ENCODE results near the gene DDX41. TPM values are rescaled to one million over a fixed set of nuclear protein-coding genes. Genes with fewer than 3 reads are reported as not detected.

The DDX41 gene
- total and polyA plus RNA-seq, 10 of the 15 experiments (the other 5 are each of a cell fraction or from before 2014, with no cell fraction given) = 32.7 to 215 (median 93.6) TPM

Other genes starting within 250 kb of the DDX41 start
Only the 7 nearest of the 16 such genes appear.
- 12.0 and 15.3 TPM in 2 replicates for gene PRR7, start 70.1 kb downstream of the DDX41 start, total RNA-seq (2014; rRNA removed)
- gene PRR7, start 70.1 kb downstream of the DDX41 start, total RNA-seq (2014; rRNA removed; fragmentation: Illumina TruSeq; extraction: Trizol) = 0.40 and 0.60 TPM in 2 replicates
- 15.7 and 15.9 TPM in 2 replicates for gene PRR7, start 70.1 kb downstream of the DDX41 start, total RNA-seq (2021)
- 0.89 and 3.9 TPM in 2 replicates for gene PRR7, start 70.1 kb downstream of the DDX41 start, polyA plus RNA-seq (2011; rRNA removed)
- 0.09 TPM in 1 of 2 replicates, not detected in the other for gene PRR7, start 70.1 kb downstream of the DDX41 start, polyA plus RNA-seq (2014; fragmentation: Illumina TruSeq; extraction: Trizol)
- not detected for gene PRR7, start 70.1 kb downstream of the DDX41 start, polyA plus RNA-seq (2014; fragmentation: Nextera tagmentation; extraction: Ambion mirVana)
- gene PRR7, start 70.1 kb downstream of the DDX41 start, polyA plus RNA-seq (2014; rRNA removed) = 18.8 and 21.0 TPM in 2 replicates
- 1 to 10 TPM; 4.6 TPM for gene PRR7, start 70.1 kb downstream of the DDX41 start, polyA plus RNA-seq (2016; fragmentation: Nextera tagmentation; extraction: Ambion mirVana)
- gene DBN1, start 43.3 kb downstream of the DDX41 start, total RNA-seq (2014; rRNA removed) = 36.0 and 42.0 TPM in 2 replicates
- 16.8 and 19.2 TPM in 2 replicates for gene DBN1, start 43.3 kb downstream of the DDX41 start, total RNA-seq (2014; rRNA removed; fragmentation: Illumina TruSeq; extraction: Trizol)
- gene DBN1, start 43.3 kb downstream of the DDX41 start, total RNA-seq (2021) = 75.4 and 81.0 TPM in 2 replicates
- gene DBN1, start 43.3 kb downstream of the DDX41 start, polyA plus RNA-seq (2011; rRNA removed) = 10.0 and 14.1 TPM in 2 replicates
- 3.2 and 15.9 TPM in 2 replicates for gene DBN1, start 43.3 kb downstream of the DDX41 start, polyA plus RNA-seq (2014; fragmentation: Illumina TruSeq; extraction: Trizol)
- gene DBN1, start 43.3 kb downstream of the DDX41 start, polyA plus RNA-seq (2014; fragmentation: Nextera tagmentation; extraction: Ambion mirVana) = under 1 TPM; 0.18 to 0.62 TPM
- gene DBN1, start 43.3 kb downstream of the DDX41 start, polyA plus RNA-seq (2014; rRNA removed) = 49.0 and 58.5 TPM in 2 replicates
- 10 to 100 TPM; 36.5 to 38.0 TPM for gene DBN1, start 43.3 kb downstream of the DDX41 start, polyA plus RNA-seq (2016; fragmentation: Nextera tagmentation; extraction: Ambion mirVana)
- 15.5 and 18.2 TPM in 2 replicates for gene PDLIM7, start 19.4 kb downstream of the DDX41 start, total RNA-seq (2014; rRNA removed)
- 6.2 and 7.6 TPM in 2 replicates for gene PDLIM7, start 19.4 kb downstream of the DDX41 start, total RNA-seq (2014; rRNA removed; fragmentation: Illumina TruSeq; extraction: Trizol)
- 30.3 and 36.6 TPM in 2 replicates for gene PDLIM7, start 19.4 kb downstream of the DDX41 start, total RNA-seq (2021)
- gene PDLIM7, start 19.4 kb downstream of the DDX41 start, polyA plus RNA-seq (2011; rRNA removed) = 10.2 and 23.1 TPM in 2 replicates
- gene PDLIM7, start 19.4 kb downstream of the DDX41 start, polyA plus RNA-seq (2014; fragmentation: Illumina TruSeq; extraction: Trizol) = 1.1 and 5.1 TPM in 2 replicates
- gene PDLIM7, start 19.4 kb downstream of the DDX41 start, polyA plus RNA-seq (2014; fragmentation: Nextera tagmentation; extraction: Ambion mirVana) = 1 to 10 TPM in 1 of 2 experiments, under 1 TPM in 1; 0.82 to 2.3 TPM
- gene PDLIM7, start 19.4 kb downstream of the DDX41 start, polyA plus RNA-seq (2014; rRNA removed) = 33.3 and 47.9 TPM in 2 replicates
- 10 to 100 TPM; 35.3 to 35.8 TPM for gene PDLIM7, start 19.4 kb downstream of the DDX41 start, polyA plus RNA-seq (2016; fragmentation: Nextera tagmentation; extraction: Ambion mirVana)
- 48.8 and 52.6 TPM in 2 replicates for gene DOK3, start 7.1 kb downstream of the DDX41 start, total RNA-seq (2014; rRNA removed)
- 16.4 and 17.7 TPM in 2 replicates for gene DOK3, start 7.1 kb downstream of the DDX41 start, total RNA-seq (2014; rRNA removed; fragmentation: Illumina TruSeq; extraction: Trizol)
- gene DOK3, start 7.1 kb downstream of the DDX41 start, total RNA-seq (2021) = 95.3 and 107 TPM in 2 replicates
- 26.3 and 51.5 TPM in 2 replicates for gene DOK3, start 7.1 kb downstream of the DDX41 start, polyA plus RNA-seq (2011; rRNA removed)
- 42.7 and 47.0 TPM in 2 replicates for gene DOK3, start 7.1 kb downstream of the DDX41 start, polyA plus RNA-seq (2014; fragmentation: Illumina TruSeq; extraction: Trizol)
- 1 to 10 TPM; 6.6 to 8.0 TPM for gene DOK3, start 7.1 kb downstream of the DDX41 start, polyA plus RNA-seq (2014; fragmentation: Nextera tagmentation; extraction: Ambion mirVana)
- 89.0 and 112 TPM in 2 replicates for gene DOK3, start 7.1 kb downstream of the DDX41 start, polyA plus RNA-seq (2014; rRNA removed)
- gene DOK3, start 7.1 kb downstream of the DDX41 start, polyA plus RNA-seq (2016; fragmentation: Nextera tagmentation; extraction: Ambion mirVana) = 10 to 100 TPM; 53.7 to 68.5 TPM
- 29.3 and 32.4 TPM in 2 replicates for gene FAM193B, start 37.6 kb upstream of the DDX41 start, total RNA-seq (2014; rRNA removed)
- gene FAM193B, start 37.6 kb upstream of the DDX41 start, total RNA-seq (2014; rRNA removed; fragmentation: Illumina TruSeq; extraction: Trizol) = 22.6 and 26.2 TPM in 2 replicates
- 34.3 and 47.0 TPM in 2 replicates for gene FAM193B, start 37.6 kb upstream of the DDX41 start, total RNA-seq (2021)
- 26.7 and 37.8 TPM in 2 replicates for gene FAM193B, start 37.6 kb upstream of the DDX41 start, polyA plus RNA-seq (2011; rRNA removed)
- 10.7 and 27.6 TPM in 2 replicates for gene FAM193B, start 37.6 kb upstream of the DDX41 start, polyA plus RNA-seq (2014; fragmentation: Illumina TruSeq; extraction: Trizol)
- gene FAM193B, start 37.6 kb upstream of the DDX41 start, polyA plus RNA-seq (2014; fragmentation: Nextera tagmentation; extraction: Ambion mirVana) = 10 to 100 TPM in 1 of 2 experiments, 1 to 10 TPM in 1; 3.3 to 11.1 TPM
- 44.1 and 51.8 TPM in 2 replicates for gene FAM193B, start 37.6 kb upstream of the DDX41 start, polyA plus RNA-seq (2014; rRNA removed)
- 10 to 100 TPM in 1 of 2 experiments, 1 to 10 TPM in 1; 9.0 to 14.5 TPM for gene FAM193B, start 37.6 kb upstream of the DDX41 start, polyA plus RNA-seq (2016; fragmentation: Nextera tagmentation; extraction: Ambion mirVana)
- gene TMED9, start 75.2 kb upstream of the DDX41 start, total RNA-seq (2014; rRNA removed) = 36.2 and 44.8 TPM in 2 replicates
- 40.3 and 44.9 TPM in 2 replicates for gene TMED9, start 75.2 kb upstream of the DDX41 start, total RNA-seq (2014; rRNA removed; fragmentation: Illumina TruSeq; extraction: Trizol)
- 121 and 127 TPM in 2 replicates for gene TMED9, start 75.2 kb upstream of the DDX41 start, total RNA-seq (2021)
- gene TMED9, start 75.2 kb upstream of the DDX41 start, polyA plus RNA-seq (2011; rRNA removed) = 96.0 and 138 TPM in 2 replicates
- 41.8 and 89.6 TPM in 2 replicates for gene TMED9, start 75.2 kb upstream of the DDX41 start, polyA plus RNA-seq (2014; fragmentation: Illumina TruSeq; extraction: Trizol)
- gene TMED9, start 75.2 kb upstream of the DDX41 start, polyA plus RNA-seq (2014; fragmentation: Nextera tagmentation; extraction: Ambion mirVana) = 10 to 100 TPM; 35.7 to 46.6 TPM
- 144 and 157 TPM in 2 replicates for gene TMED9, start 75.2 kb upstream of the DDX41 start, polyA plus RNA-seq (2014; rRNA removed)
- gene TMED9, start 75.2 kb upstream of the DDX41 start, polyA plus RNA-seq (2016; fragmentation: Nextera tagmentation; extraction: Ambion mirVana) = 100 to 1,000 TPM; 125 to 136 TPM
- gene B4GALT7, start 83.2 kb upstream of the DDX41 start, total RNA-seq (2014; rRNA removed) = 22.9 and 23.2 TPM in 2 replicates
- gene B4GALT7, start 83.2 kb upstream of the DDX41 start, total RNA-seq (2014; rRNA removed; fragmentation: Illumina TruSeq; extraction: Trizol) = 8.4 and 9.8 TPM in 2 replicates
- 22.5 and 23.6 TPM in 2 replicates for gene B4GALT7, start 83.2 kb upstream of the DDX41 start, total RNA-seq (2021)
- 3.1 and 7.2 TPM in 2 replicates for gene B4GALT7, start 83.2 kb upstream of the DDX41 start, polyA plus RNA-seq (2011; rRNA removed)
- 2.4 and 8.3 TPM in 2 replicates for gene B4GALT7, start 83.2 kb upstream of the DDX41 start, polyA plus RNA-seq (2014; fragmentation: Illumina TruSeq; extraction: Trizol)
- 1 to 10 TPM in 1 of 2 experiments, under 1 TPM in 1; 0.34 to 2.3 TPM for gene B4GALT7, start 83.2 kb upstream of the DDX41 start, polyA plus RNA-seq (2014; fragmentation: Nextera tagmentation; extraction: Ambion mirVana)
- gene B4GALT7, start 83.2 kb upstream of the DDX41 start, polyA plus RNA-seq (2014; rRNA removed) = 23.2 and 24.5 TPM in 2 replicates
- gene B4GALT7, start 83.2 kb upstream of the DDX41 start, polyA plus RNA-seq (2016; fragmentation: Nextera tagmentation; extraction: Ambion mirVana) = 10 to 100 TPM; 25.9 to 27.3 TPM

Data from GM12878 (cell line).